H1 (cell line): ENCODE measurements around the gene PTX4. TPM values are rescaled to one million over a fixed set of nuclear protein-coding genes. Genes with fewer than 3 reads are reported as not detected.

Source experiments
- ASH2L ChIP-seq: fragments of 200-600, 300-600 bp; sonication (generic); IDR thresholded peaks from one replicate; pipeline ENCODE4 v1.7.1; 2017; ENCODE audit warnings: low read length
- ATF3 ChIP-seq: IDR thresholded peaks from 2 replicates; pipeline ENCODE4 v1.6.1; 2011; ENCODE audit warnings: low read depth, mild to moderate bottlenecking, low read length; ENCODE audit not compliant: insufficient read depth
- CEBPB ChIP-seq: IDR thresholded peaks from 2 replicates; pipeline ENCODE4 v1.6.1; 2012; ENCODE audit warnings: low read depth, low read length
- CHD7 ChIP-seq: fragments of 300-600 bp; sonication (generic); IDR thresholded peaks from 2 replicates; pipeline ENCODE4 v1.7.1; 2012; ENCODE audit warnings: low read length, moderate library complexity, mild to moderate bottlenecking, inconsistent platforms; ENCODE audit not compliant: insufficient replicate concordance
- FOSL1 ChIP-seq: IDR thresholded peaks from 2 replicates; pipeline ENCODE4 v1.6.1; 2011; ENCODE audit warnings: mild to moderate bottlenecking, low read depth, low read length, moderate library complexity; ENCODE audit not compliant: insufficient read depth
- HDAC6 ChIP-seq: IDR thresholded peaks from one replicate; pipeline ENCODE4 v1.7.1; 2012; ENCODE audit warnings: low read depth, mild to moderate bottlenecking, inconsistent platforms, low read length, moderate library complexity
- POLR2AphosphoS5 ChIP-seq: IDR thresholded peaks from 2 replicates; pipeline ENCODE4 v1.6.1; 2011; ENCODE audit warnings: low read depth, low read length
- TBP ChIP-seq: IDR thresholded peaks from 2 replicates; pipeline ENCODE4 v1.6.1; 2011; ENCODE audit warnings: low read depth, low read length, improper control_type of control experiment
- polyA plus RNA-seq, 7 experiments: library from polyadenylated mRNA; depleted of rRNA in 3 of 7; stranded (reverse) in 5 of 7; unstranded in 2 of 7; fragments of >200 nt in 5 of 7; fragments of 200-250 nt in 2 of 7; gene quantifications; 1 replicate in 5 of 7; 2 replicates in 1 of 7; 4 replicates in 1 of 7; pipeline versions ENCODE4 v1.2.1 to v1.2.3, GENCODE V29; 2011 to 2013; ENCODE audit warnings: missing spikeins in 2 of 7, mixed read lengths in 2 of 7
- total RNA-seq: library from RNA; stranded (reverse); fragmentation: NEBNext Ultra II Directional; extraction: Animal tissue kit (Norgen Biotek cat#: 25700); gene quantifications from 2 replicates; pipeline ENCODE4 v1.2.1, GENCODE V29; 2021

The PTX4 gene
- total and polyA plus RNA-seq, 2 of the 8 experiments (the other 6 are each of a cell fraction or from before 2014, with no cell fraction given), result not detected

- TF ChIP-seq CHD7 (no peak), TBP (no peak), CEBPB (no peak), HDAC6 (no peak), FOSL1 (no peak), POLR2AphosphoS5 (peak; percentile 40; the same call in 1 of the 2 replicates), ATF3 (no peak), ASH2L (no peak)
Measured at GRCh38 chr16:1511662-1512569, 23.2 kb upstream of the PTX4 start (continued).
